DMS79 (cell line): ENCODE data around the gene MAL.

Source experiments
- DNase-seq: peaks from one replicate; lab custom pipeline; 2025; lab: John Stamatoyannopoulos, UW

Gene MAL

DNA sequence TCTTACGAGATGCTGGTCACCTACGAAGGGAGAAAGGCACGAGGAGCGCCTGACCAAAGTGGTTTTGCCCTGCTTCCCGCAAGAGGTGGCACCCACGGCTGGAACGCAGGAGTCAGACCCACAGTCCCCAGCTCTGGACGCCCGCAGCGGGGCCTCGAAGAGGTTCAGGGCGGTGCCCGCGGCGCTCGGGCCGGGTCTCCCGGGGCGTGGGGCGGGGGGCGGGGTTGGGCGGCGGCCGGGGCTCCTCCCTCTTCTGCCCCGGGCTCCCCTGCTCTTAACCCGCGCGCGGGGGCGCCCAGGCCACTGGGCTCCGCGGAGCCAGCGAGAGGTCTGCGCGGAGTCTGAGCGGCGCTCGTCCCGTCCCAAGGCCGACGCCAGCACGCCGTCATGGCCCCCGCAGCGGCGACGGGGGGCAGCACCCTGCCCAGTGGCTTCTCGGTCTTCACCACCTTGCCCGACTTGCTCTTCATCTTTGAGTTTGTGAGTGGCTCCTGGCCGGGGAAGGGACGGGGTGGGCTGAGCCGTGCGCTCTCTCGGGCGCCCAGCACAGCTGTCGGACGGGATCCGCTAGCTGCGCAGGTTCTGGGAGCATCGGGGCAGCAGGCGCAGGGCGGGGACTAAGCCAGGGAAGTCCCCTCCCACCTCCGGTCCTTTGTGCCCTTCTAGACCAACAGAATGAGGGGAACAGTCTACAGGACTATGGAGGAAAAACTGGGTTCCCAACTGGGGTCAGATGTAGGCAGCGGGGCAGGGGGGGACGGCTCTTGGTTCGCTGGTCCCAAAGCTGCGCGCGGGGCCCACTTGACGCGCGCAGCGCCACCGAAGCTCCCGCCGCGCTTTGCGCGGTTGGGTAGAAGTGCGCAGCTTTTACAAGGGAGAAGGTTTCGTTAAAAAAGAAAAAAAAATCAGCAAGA, at the start of gene MAL:
Gene MAL, plus strand, starts transcription at position 303 of the 914 bp plus-strand sequence. Its CDS starts 85 bp downstream, at position 388.
- peak; percentile 32 for DNase-seq

DNA sequence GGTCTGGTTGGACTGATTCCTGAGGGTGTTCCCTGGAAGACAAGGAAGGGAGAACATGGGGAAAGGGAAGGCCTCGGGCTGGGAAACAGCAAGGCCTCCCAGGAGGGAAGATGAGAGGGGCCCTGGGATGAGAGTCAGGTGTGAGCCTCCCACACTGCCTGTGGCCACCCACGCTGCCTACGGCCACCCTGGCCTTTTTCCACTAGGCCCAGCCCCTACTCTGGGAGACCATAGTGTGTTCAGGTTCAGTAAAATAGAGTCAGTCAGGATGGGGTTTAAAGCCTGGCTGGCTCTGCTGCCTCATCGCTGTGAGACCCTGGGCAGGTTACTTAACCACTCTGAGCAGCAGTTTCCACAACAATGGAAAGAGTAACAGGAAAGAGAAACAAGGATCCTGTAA, 47.7 kb upstream of the MAL start:
- no peak for DNase-seq

DNA sequence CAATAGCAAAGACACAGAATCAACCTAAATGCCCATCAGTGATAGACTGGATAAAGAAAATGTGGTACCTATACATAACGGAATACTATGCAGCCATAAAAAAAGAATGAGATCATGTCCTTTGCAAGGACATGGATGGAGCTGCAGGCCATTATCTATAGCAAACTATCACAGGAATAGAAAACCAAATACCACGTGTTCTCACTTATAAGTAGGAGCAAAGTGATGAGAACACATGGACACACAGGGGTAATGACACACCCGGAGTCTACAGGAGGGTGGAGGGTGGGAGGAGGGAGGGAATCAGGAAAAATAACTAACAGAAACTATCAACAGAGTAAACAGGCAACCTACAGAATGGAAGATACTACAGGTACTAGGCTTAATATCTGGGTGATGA, 46.6 kb upstream of the MAL start:
- DNase-seq: no peak

DNA sequence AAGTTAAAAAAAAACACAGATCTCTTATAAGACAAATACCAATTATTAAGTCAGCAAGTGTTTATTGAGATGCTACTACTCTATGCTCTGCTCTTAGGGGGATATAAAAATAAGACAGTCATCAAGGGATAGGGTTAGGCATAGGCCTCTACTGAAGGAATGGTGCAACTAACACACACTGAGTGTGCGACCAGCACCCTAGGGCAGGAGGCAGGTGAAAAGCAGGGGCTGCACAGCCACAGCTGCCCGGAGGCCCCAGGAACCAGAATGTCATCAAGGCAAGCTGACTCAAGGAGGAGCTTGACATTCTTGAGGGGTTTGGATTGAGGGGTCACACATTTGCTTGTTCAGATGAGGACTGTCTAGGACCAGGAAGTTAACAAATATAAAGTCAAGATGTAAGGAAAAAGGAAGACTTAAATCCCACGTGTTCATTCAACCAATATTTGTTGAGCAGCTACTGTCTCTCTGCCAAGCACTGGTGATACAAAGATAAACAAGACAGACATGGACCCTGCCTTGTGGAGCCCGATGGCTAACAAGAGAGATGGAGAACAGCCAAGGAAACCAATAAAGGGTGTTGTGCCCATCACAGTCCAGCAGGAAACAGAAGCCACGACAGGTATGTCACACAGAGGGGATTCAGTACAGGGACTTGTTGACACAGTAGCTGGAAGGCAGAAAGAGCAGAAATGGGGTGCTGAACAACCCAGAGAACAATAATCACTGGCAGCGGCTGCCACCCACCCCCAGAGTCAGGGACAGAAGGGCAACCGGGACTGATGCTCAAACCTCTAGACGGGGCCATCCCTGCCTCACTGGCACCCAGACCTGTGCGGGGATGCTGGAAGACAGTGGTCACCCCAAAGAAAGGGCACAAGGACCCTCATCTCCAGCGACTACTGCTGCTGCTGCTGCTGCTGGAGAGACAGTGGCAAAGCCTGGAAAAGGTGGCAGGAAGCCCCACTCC, 45.8 kb upstream of the MAL start:
- no peak for DNase-seq

DNA sequence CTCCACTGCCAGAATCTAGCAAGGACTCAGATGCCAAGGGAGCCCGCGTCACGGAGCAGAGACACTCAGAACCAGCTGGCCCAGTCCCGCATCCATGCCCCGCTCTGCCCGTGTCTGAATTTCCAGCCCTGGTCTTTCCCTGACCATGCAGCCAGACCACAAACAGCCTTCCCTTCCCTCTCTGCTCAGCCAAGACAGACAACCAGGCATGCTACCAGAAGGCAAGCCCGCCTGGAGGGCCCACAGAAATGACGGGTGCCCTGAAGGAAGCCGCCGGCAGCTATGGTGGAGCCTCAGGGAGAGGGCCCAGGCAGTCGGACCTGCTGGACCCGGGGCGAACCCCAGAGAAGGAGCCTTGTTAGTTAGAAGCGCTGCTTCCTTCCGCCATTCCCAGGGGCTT, 45.1 kb upstream of the MAL start:
- DNase-seq: no peak

DNA sequence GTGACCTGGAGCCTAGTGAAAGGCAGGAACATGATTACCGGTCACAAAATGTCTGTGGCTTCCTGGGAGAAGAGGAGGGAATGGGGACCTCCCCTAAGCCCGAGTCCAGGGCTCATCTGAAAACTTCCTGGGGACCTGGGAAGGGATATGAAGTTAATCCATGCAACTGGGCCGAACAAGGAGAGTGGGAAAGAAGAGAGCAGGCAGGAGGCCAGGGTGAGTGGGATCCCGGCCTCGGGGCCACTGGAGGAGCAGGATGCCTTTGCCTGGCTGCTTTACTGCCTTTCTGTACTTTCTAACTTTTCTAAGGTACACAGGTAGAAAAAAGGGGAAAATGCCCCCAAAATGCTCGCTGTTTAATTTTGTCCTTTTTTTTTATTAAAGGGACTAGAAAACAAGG, 43.4 kb upstream of the MAL start:
- no peak for DNase-seq

DNA sequence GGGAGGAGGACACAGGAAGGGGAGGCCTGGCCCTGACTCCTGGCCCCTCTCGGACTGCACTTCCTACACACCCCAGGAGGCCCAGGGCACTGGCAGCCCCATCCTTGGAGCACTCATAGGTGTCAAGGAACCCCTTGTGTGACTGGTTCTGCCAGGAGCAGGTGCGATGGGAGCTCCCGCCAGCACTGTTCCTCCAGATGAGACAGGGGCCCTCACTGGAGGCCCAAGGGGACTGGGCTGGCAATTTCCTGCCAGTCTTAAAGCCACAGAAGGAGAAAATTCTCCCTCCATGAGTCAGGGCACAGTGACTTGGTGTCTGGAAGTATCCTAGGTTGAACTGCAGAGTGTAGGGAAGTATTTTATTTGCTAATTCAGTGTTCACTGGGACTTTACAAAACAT, 42.8 kb upstream of the MAL start:
- no peak for DNase-seq

DNA sequence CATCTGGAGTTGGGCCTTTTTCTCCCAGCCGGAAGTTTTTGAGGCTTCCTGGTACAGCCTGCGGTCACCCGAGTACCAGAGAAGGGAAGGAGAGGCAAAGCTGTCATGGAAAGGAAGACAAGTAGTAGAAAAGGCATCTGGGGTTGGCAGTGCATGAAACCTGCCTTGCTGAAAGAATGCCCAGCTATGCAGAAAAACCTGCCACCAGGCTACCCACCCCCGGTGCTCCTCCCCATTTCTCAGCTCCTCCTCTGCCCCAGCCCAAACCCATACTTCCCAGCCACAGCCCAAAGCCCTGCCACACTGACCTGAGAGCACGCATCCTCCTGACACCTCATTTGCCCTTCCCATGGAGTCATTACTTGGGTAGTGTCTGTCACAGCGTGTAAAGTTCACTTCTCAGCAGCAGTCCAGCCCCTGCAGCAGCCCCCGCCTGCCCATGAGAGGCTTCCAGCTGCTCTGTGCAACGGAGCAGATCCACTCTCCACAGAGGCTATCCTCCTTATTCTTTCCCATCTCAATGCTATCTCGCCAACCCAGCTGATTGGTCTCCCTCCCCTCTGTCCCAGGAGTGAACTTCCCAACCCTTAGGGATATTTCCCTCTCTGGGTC, 40.4 kb upstream of the MAL start:
- no peak for DNase-seq

DNA sequence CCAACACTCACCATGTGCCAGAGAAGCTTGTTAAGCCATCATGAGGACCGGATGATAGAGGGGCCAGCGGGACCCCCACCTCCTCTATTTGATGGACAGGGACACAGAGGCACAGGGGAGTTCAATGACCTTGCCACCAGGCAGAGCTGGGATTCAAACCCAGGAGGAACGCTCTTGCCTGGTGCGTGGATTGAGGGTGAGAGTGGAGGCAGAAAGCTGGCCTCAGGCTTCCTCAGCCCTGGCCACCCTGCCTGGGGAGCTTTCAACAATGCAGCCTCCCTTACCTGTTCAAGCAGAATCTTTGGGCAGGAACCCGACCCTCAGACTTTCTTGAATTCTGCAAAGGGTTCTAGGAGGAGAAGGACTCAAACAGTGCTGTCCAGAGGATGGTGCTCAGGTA, 39.9 kb upstream of the MAL start:
- DNase-seq: no peak

DNA sequence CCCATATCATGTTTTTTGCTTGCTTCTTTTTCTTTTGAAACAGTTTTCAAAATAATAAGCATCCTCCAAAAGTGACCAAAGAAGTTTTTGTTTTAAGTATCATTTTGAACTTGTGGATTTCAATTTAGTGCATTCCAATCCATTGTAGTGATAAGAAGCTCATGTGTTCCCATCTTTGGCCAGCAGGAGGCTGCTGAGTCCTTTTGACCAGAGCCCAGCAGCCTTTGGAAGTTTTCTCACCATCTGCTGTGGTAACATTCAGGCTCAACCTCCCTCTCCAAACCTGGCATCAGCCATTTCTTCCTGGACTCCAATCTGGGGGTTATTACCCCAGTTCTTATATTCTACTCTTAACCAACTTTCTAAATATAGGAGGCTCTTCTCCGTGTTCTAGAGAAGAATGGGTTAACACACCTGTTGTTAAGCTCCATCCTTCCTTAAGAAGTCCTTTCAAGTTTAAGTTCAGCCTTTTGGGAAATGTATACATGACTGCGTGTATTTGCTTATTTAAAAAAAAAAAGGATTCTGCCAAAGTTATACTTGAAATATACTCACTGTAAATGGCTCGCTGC, 39.0 kb upstream of the MAL start:
- peak; percentile 31 for DNase-seq

DNA sequence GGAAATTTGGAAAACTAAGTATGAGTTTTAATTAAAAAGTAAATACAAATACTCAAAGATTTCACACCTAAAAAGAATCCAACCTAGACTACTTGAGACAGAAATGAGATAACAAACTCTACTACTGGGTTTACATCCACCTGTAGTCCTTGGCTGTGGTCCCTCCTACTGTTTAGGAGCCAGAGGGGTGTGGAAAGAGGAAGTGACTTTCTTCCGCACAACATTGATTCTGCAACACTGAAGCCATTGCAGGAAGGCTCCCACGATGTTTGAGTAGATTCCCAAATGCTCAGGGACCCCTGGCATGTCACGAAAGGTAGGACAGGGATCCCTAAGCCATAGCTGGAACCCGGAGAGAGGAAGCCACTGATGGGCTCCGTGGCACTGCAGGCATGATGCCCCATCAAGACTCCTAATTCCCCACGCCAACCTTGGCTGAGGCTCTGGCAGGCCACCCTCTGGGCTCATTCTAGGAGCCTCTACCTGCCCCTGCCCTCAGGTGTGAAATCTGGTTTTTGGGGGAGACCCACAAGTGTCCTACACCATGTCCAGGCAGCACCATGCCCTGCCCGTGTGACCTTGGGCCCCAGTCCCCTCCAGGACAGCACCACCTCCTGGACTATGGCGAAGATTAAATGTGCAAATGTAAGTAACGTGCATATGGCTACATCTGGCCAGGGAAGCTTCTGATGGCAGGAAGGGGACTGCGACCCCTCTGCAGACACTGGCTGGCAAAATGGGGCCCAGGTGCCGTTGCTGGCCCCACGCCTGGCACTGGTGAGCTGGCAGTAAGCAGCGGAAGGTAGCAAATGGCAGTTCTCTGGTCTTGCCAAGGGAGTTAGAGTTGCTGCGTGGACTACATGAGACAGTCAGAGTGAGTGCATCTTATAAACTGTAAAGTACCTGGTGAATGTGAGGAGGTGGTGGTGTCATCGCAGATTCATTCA, 38.2 kb upstream of the MAL start:
- no peak for DNase-seq

DNA sequence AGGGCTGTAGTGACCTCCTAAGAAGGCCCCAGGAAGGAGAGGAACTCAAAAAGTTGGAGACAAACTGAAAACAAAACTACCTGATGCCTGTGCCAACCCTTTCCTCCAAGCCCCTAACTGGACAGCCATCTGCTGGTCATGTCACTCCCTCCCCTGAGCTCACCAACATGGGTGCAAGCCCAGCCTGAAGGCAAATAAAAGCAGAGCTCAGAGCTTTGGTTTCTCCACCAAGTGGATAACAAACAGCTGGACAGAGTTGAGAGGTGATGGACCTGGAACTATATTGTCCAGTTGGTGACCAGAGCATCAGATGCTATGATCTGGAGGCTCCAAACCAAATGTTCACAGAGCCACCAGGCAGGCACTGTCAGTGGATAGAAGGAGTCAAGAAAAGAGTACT, 34.6 kb upstream of the MAL start:
- DNase-seq: no peak

DNA sequence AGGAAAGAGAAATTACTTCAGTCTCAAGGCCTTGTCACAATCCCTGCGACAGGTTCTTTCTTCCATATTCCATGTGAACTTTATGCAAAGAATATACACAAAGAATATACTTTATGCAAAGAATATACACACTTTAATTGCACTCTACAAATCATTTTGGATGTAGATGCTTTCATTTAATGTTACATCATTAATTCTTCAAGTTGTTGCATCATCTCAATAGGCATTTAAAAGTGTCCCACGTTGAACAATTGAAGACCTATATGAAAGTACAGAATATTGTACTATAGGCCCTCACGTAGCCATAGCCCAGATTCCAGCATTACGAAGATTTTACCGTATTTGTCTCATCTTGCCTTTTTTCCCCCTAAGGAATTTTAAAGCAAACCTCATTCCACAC, 33.1 kb upstream of the MAL start:
- no peak for DNase-seq

DNA sequence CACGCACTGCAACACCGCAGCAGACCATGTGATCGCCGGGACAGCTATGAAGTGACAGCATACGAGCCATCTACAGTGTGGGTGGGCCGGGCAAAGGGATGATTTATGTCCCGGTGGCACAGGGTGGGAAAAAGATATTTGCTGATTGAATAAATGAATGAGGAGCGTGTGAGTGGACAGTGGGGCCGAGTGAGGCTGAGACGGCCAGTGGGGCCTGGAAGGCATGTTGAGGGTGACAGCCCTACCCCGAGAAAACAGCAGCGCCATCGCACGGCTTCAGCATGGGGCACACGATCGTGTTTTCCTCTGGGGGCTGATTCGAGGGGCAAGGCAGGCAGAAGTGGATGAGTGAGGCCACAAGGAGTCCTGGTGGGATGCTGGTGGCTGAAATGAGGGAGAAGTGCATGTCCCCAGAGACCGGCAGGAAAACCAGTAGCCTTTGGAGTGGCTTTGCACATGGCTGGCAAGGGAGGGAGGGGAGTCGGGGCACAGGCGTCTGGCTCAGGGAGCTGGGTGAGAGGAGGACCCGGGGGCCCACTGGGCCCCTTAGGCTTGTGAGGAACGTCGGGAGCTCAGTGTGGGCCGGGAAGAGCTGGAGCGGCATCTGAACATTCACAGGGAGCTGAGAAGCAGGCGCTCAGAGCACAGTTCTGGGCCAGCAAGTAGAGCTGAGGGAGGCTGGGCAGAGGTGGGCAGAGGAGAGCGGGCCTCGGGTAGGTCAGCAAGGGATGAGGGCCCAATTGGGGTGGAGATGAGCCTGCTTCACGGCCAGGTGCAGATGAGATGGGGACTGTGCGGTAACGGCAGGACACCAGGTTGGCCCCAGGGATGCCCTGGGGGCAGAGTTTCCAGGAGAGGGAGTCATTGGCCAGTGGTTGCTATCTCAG, 32.1 kb upstream of the MAL start:
- no peak for DNase-seq

DNA sequence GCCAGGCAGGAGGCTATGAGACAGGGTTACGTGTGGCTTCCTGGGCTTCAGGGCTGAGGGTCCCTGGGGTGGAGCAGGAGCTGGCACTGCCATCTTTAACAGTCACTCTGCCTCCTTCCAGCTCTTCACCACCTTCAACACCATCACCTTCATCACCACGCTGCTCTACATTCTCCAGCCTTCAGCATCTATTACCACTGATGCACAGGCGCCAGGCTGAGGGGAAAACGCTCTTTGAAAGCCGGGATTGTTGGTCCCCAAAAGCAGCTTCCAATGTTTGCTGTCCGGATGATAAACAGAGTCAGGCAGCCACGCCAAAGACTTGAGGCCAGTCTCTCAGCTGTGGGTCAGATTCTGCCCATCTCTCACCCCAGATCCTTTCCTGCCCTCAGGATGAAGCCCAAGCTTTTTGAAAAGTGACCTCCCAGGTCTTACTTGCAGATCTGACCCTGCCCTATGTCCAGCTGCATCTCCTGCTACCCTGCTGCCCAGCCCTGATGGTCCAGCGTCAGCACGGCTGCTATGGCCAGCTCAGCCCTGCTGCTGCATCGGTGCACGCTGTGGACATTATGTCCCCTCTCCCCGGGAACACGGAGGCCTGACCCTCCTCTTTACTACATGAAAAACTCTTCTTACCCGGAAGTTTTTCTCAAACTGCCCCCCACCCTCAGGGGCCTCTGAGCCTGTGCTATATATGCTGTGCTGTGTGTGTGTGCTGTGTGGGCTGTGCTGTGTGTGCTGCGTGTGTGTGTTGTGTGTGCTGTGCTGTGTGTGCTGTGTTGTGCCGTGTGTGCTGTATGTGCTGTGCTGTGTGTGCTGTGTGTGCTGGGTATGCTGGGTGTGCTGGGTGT, 31.2 kb upstream of the MAL start:
- DNase-seq: no peak

DNA sequence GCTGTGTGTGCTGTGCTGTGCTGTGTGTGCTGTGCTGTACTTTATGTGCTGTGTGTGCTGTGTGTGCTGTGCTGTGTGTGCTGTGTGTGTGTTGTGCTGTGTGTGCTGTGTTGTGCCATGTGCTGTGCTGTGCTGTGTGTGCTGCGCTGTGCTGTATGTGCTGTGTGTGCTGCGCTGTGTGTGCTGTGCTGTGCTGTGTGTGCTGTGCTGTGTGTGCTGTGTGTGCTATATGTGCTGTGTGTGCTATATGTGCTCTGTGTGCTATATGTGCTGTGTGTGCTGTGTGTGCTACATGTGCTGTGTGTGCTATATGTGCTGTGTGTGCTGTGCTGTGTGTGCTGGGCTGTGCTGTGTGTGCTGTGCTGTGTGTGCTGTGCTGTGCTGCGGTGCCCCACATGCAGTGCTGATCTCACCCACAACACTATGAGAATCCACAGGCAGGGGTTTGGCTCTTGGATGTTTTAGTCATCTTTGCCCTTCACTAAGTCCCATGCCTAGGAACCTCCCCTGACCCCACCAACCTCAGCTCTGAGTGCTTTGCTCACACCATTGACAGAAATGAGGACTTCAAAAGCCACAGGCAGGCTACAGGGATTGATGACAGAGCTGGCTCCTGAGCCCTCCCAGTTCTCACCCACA, 30.5 kb upstream of the MAL start:
- no peak for DNase-seq

DNA sequence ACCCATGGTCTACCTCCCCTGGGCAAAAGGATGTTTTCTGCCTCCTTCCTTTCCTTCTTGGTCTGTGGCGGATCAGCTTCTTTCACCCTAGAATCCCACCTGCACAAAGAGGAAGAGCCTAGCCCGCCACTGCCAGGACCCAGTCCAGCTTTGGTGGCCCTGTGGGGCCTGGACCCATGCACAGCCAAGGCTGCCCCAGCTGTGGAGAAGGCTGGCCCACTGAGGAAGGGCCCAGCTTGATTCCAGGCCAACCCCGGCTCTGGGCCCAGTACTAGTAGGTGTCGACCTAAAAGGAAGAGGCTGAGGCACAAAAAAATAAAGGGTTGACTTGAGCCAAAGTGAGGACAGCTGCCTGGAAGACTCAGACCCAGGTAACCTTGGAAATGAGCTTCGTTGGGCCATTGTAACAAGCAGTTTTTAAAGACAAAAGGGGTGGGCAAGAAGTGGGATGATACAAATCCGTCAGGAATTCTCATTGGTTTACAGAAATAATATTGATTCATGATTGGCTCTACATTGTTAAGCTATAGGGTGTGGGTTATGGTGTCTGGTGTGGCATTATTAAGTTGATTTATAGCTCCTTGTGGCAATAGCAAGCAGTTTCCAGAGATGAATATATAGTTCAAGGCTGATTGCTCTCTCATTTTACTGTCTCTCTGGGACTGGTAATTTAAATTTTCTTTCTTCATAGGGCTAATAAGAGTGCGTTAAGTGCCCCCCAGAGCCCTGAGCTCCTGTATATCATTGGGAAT, 29.8 kb upstream of the MAL start:
- no peak for DNase-seq
